Caco-2 (cell line): ENCODE measurements around the gene PMF1. TPM values are rescaled to one million over a fixed set of nuclear protein-coding genes. Genes with fewer than 3 reads are reported as not detected.
A peak's percentile ranks its signal among the peaks of the same experiment; 100 is the strongest.

Source experiments
- BruUV-seq: library from RNA; stranded (reverse); fragments of 400-500 nt; replicated peaks from 2 replicates; lab custom pipeline; 2021; lab: Mats Ljungman, UMichigan
- CTCF ChIA-PET: fragments of 300-600 bp; sonication (Branson Sonifier 250); formaldehyde crosslinking; loops from one replicate; lab custom pipeline; 2022; ENCODE audit warnings: antibody characterized with exemption; lab: Charles Lee
- POLR2A ChIA-PET: fragments of 300-600 bp; sonication (Branson Sonifier 250); formaldehyde crosslinking; loops from one replicate; lab custom pipeline; 2022; ENCODE audit warnings: antibody characterized with exemption; lab: Charles Lee
- DNase-seq, 2 experiments: peaks; one replicate each; pipeline versions ENCODE4 v3.0.0 to v3.0.0-alpha.2; 2020 to 2022
- H3K27me3 ChIP-seq: replicated peaks from 2 replicates; pipeline ENCODE4 v1.6.0; 2011; ENCODE audit warnings: low read length; ENCODE audit not compliant: control insufficient read depth, insufficient read depth
- H3K36me3 ChIP-seq: 2 replicates; pipeline ENCODE4 v1.5.1; 2011; ENCODE audit warnings: low read length; ENCODE audit not compliant: control insufficient read depth, insufficient read depth
- H3K4me1 ChIP-seq: fragments of 250-450 bp; sonication (Bioruptor Pico); 2 replicates; pipeline ENCODE4 v1.5.1; 2020; ENCODE audit warnings: mild to moderate bottlenecking
- H3K4me3 ChIP-seq: 2 replicates; pipeline ENCODE4 v1.5.1; 2011; ENCODE audit warnings: low read depth, mild to moderate bottlenecking, control low read depth, low read length
- H3K9me3 ChIP-seq: fragments of 250-450 bp; sonication (Bioruptor Pico); 2 replicates; pipeline ENCODE4 v1.5.1; 2020; ENCODE audit warnings: mild to moderate bottlenecking, moderate library complexity
- H3K27ac Mint-ChIP-seq: one replicate; pipeline ENCODE4 v1.8.0; 2022; ENCODE audit warnings: mixed read lengths; ENCODE audit not compliant: unreplicated experiment
- H3K27me3 Mint-ChIP-seq: one replicate; pipeline ENCODE4 v1.8.0; 2022; ENCODE audit warnings: mixed read lengths; ENCODE audit not compliant: insufficient read depth, unreplicated experiment
- H3K36me3 Mint-ChIP-seq: one replicate; pipeline ENCODE4 v1.8.0; 2022; ENCODE audit warnings: mild to moderate bottlenecking, mixed read lengths; ENCODE audit not compliant: insufficient read depth, unreplicated experiment
- H3K4me1 Mint-ChIP-seq: one replicate; pipeline ENCODE4 v1.8.0; 2022; ENCODE audit warnings: low read depth, mixed read lengths; ENCODE audit not compliant: unreplicated experiment
- H3K4me3 Mint-ChIP-seq: one replicate; pipeline ENCODE4 v1.8.0; 2022; ENCODE audit warnings: mild to moderate bottlenecking, moderate library complexity, mixed read lengths; ENCODE audit not compliant: unreplicated experiment
- H3K9me3 Mint-ChIP-seq: one replicate; pipeline ENCODE4 v1.8.0; 2022; ENCODE audit warnings: mixed read lengths; ENCODE audit not compliant: unreplicated experiment
- CTCF ChIP-seq, 2 experiments: fragments of 200-600 bp in 1 of 2; IDR thresholded peaks; 1 replicate in 1 of 2; 2 replicates in 1 of 2; pipeline versions ENCODE4 v1.5.1 to v1.8.0; 2011 to 2022; ENCODE audit warnings: antibody characterized with exemption in 1 of 2, control low read depth in 1 of 2, inconsistent platforms in 1 of 2, low read depth in 1 of 2, low read length in 1 of 2, mild to moderate bottlenecking in 1 of 2, moderate library complexity in 1 of 2; ENCODE audit not compliant: insufficient read depth in 1 of 2, severe bottlenecking in 1 of 2, unreplicated experiment in 1 of 2
- intact Hi-C: fragments of 100-400 bp; cut with micrococcal nuclease; formaldehyde crosslinking; loops from one replicate; pipeline ENCODE4 v1.10.0; 2022; ENCODE audit not compliant: unreplicated experiment
- total RNA-seq: library from RNA; stranded (reverse); gene quantifications from 2 replicates; pipeline ENCODE4 v1.2.3, GENCODE V29; 2022

Gene PMF1
- total RNA-seq, 1 experiment from 2014 or later = 90.2 TPM

GRCh38 chr1:156194300-156194652 lies 18.5 kb upstream of the PMF1 start:
- Histone ChIP-seq H3K4me3 (peak overlapping the region; percentile 85), H3K36me3 (no peaks in the 10 kb centered on the region; the same call in 1 of the 2 replicates), H3K4me1 (peaks cover 14% of the 10 kb centered on the region; the same call in 1 of the 2 replicates), H3K9me3 (peaks cover under 1% of the 10 kb centered on the region; the same call in 1 of the 2 replicates), H3K27me3 (no peaks in the 10 kb centered on the region)
- H3K4me3 Mint-ChIP-seq = peak overlapping the region; percentile 92
- intact Hi-C loops = no loop called here
- DNase-seq = no peak
- peaks cover 20% of the 10 kb centered on the region for H3K9me3 Mint-ChIP-seq
- H3K36me3 Mint-ChIP-seq = peaks cover 53% of the 10 kb centered on the region
- TSS peak; percentile 65 for BruUV-seq
- TF ChIP-seq CTCF (IDR thresholded peaks at IDR 0.05; ENCODE audit: insufficient read depth in 1 of 2, low read depth in 1 of 2, low read length in 1 of 2, severe bottlenecking in 1 of 2, unreplicated experiment in 1 of 2) = no peak
- peaks cover 18% of the 10 kb centered on the region for H3K4me1 Mint-ChIP-seq
- H3K27me3 Mint-ChIP-seq = no peaks in the 10 kb centered on the region
- POLR2A ChIA-PET = interaction anchor here (1.0 to 2.4 kb wide), 4 partner anchors 10 to 21 kb away, joined by 3 to 26 read pairs (median 4); partner anchors contain the start of gene PMF1
- CTCF ChIA-PET = interaction anchor here (0.8 to 1.8 kb wide), 5 partner anchors 21 to 88 kb away, joined by 3 to 15 read pairs (median 4); partner anchors contain the start of gene SMG5
- peak overlapping the region; percentile 82 for H3K27ac Mint-ChIP-seq

GRCh38 chr1:156195853-156196252 lies 17.0 kb upstream of the PMF1 start:
- BruUV-seq = no TSS peak
- H3K9me3 Mint-ChIP-seq = peaks cover 18% of the 10 kb centered on the region
- peaks cover 22% of the 10 kb centered on the region for H3K4me1 Mint-ChIP-seq
- ChIA-PET POLR2A (no interaction called here), CTCF (no interaction called here)
- no peak for TF ChIP-seq CTCF (IDR thresholded peaks at IDR 0.05; ENCODE audit: insufficient read depth in 1 of 2, low read depth in 1 of 2, low read length in 1 of 2, severe bottlenecking in 1 of 2, unreplicated experiment in 1 of 2)
- Histone ChIP-seq H3K9me3 (no peaks in the 10 kb centered on the region), H3K4me3 (no peak overlapping the region), H3K4me1 (peaks cover 14% of the 10 kb centered on the region; the same call in 1 of the 2 replicates), H3K36me3 (peaks cover 2% of the 10 kb centered on the region; the same call in 1 of the 2 replicates), H3K27me3 (no peaks in the 10 kb centered on the region)
- DNase-seq = no peak
- peak overlapping the region; percentile 17 for H3K4me3 Mint-ChIP-seq
- no peak overlapping the region for H3K27ac Mint-ChIP-seq
- peaks cover 52% of the 10 kb centered on the region for H3K36me3 Mint-ChIP-seq
- H3K27me3 Mint-ChIP-seq = no peaks in the 10 kb centered on the region
- intact Hi-C loops = no loop called here

GRCh38 chr1:156196445-156196844 lies 16.4 kb upstream of the PMF1 start:
- H3K4me3 Mint-ChIP-seq = no peak overlapping the region

More at GRCh38 chr1:156196445-156196844, 16.4 kb upstream of the PMF1 start:
- no peak for TF ChIP-seq CTCF (IDR thresholded peaks at IDR 0.05; ENCODE audit: insufficient read depth in 1 of 2, low read depth in 1 of 2, low read length in 1 of 2, severe bottlenecking in 1 of 2, unreplicated experiment in 1 of 2)
- H3K4me3 ChIP-seq = no peak overlapping the region
- peaks cover 16% of the 10 kb centered on the region for H3K4me1 Mint-ChIP-seq
- H3K4me1 ChIP-seq = peaks cover 14% of the 10 kb centered on the region; the same call in 1 of the 2 replicates
- no peak for DNase-seq
- H3K9me3 Mint-ChIP-seq = peaks cover 12% of the 10 kb centered on the region
- POLR2A ChIA-PET = no interaction called here
- no peaks in the 10 kb centered on the region for H3K27me3 Mint-ChIP-seq
- CTCF ChIA-PET = interaction anchor here (0.8 kb wide), 1 partner anchor 29 kb away, joined by 3 read pairs; no protein-coding TSS in a partner anchor
- intact Hi-C loops = no loop called here
- no peaks in the 10 kb centered on the region for H3K27me3 ChIP-seq
- peaks cover 46% of the 10 kb centered on the region for H3K36me3 Mint-ChIP-seq
- H3K27ac Mint-ChIP-seq = no peak overlapping the region
- H3K36me3 ChIP-seq = peaks cover 2% of the 10 kb centered on the region; the same call in 1 of the 2 replicates
- no peaks in the 10 kb centered on the region for H3K9me3 ChIP-seq
- BruUV-seq = no TSS peak
